GM12878 (cell line): ENCODE data around the gene PTPRN2. TPM values are rescaled to one million over a fixed set of nuclear protein-coding genes. Genes with fewer than 3 reads are reported as not detected.

Experiments
- ATAC-seq: fragments of 200-7000 bp; cut with Tn5 transposase; 3 replicates; pipeline ENCODE4 v1.9.1; 2020; ENCODE audit warnings: mild to moderate bottlenecking, moderate library complexity
- BruUV-seq: library from RNA; stranded (reverse); fragments of 400-500 nt; replicated peaks from 2 replicates; lab custom pipeline; 2021; lab: Mats Ljungman, UMichigan
- CTCF ChIA-PET: fragments of 300-600 bp; sonication (Branson Sonifier 250); formaldehyde crosslinking; extraction: SDS; loops from one replicate; lab custom pipeline; 2021; ENCODE audit warnings: inconsistent platforms; lab: Yijun Ruan, JAX
- POLR2A ChIA-PET: fragments of 350-600 bp; formaldehyde crosslinking; extraction: SDS; loops from one replicate; lab custom pipeline; 2021; ENCODE audit warnings: inconsistent platforms; lab: Charles Lee
- RAD21 ChIA-PET: fragments of 300-600 bp; sonication (Branson Sonifier 250); formaldehyde crosslinking; loops from one replicate; lab custom pipeline; 2023; ENCODE audit warnings: antibody characterized with exemption; ENCODE audit not compliant: unreplicated experiment; lab: Charles Lee
- SMC1A ChIA-PET: fragments of 300-600 bp; sonication (Branson Sonifier 250); formaldehyde crosslinking; loops from one replicate; lab custom pipeline; 2023; ENCODE audit not compliant: unreplicated experiment, uncharacterized antibody; lab: Charles Lee
- DNase-seq: peaks from one replicate; pipeline ENCODE4 v3.0.0-alpha.2; 2011; ENCODE audit warnings: low read depth, low spot score
- FAIRE-seq: peaks from 3 replicates; lab custom pipeline; 2011; peaks lifted over from hg19 to GRCh38; lab: Jason Lieb, UNC
- H2AFZ ChIP-seq: 2 replicates; pipeline ENCODE4 v1.6.0; 2011; ENCODE audit warnings: low read depth, low read length, control low read depth; ENCODE audit not compliant: control insufficient read depth
- H3K27ac ChIP-seq: 2 replicates; pipeline ENCODE4 v1.5.1; 2011; ENCODE audit warnings: control low read depth; ENCODE audit not compliant: control insufficient read depth, insufficient read depth
- H3K27me3 ChIP-seq, 2 experiments: replicated peaks in 1 of 2; 2 replicates each; pipeline versions ENCODE4 v1.6.0 to v1.6.1; 2011; ENCODE audit warnings: low read length in 1 of 2; ENCODE audit not compliant: control insufficient read depth in 2 of 2, insufficient read depth in 2 of 2
- H3K36me3 ChIP-seq, 2 experiments: 2 replicates each; pipeline ENCODE4 v1.5.1; 2011; ENCODE audit warnings: low read length in 1 of 2; ENCODE audit not compliant: control insufficient read depth in 2 of 2, insufficient read depth in 2 of 2
- H3K4me1 ChIP-seq: 2 replicates; pipeline ENCODE4 v1.6.1; 2011; ENCODE audit warnings: mild to moderate bottlenecking, low read length, moderate library complexity, mixed read lengths; ENCODE audit not compliant: control insufficient read depth, insufficient read depth
- H3K4me2 ChIP-seq: 2 replicates; pipeline ENCODE4 v1.6.0; 2011; ENCODE audit warnings: control low read depth; ENCODE audit not compliant: control insufficient read depth, insufficient read depth
- H3K4me3 ChIP-seq: fragments of 200-600 bp; sonication (generic); 2 replicates; pipeline ENCODE4 v1.5.1; 2016
- H3K79me2 ChIP-seq: 2 replicates; pipeline ENCODE4 v1.6.0; 2011; ENCODE audit warnings: low read length; ENCODE audit not compliant: control insufficient read depth, insufficient read depth
- H3K9ac ChIP-seq: 2 replicates; pipeline ENCODE4 v1.8.0; 2011; ENCODE audit warnings: low read length, control low read depth, mixed read lengths; ENCODE audit not compliant: control insufficient read depth, insufficient read depth
- H3K9me3 ChIP-seq: replicated peaks from 3 replicates; pipeline ENCODE4 v1.5.1; 2011; ENCODE audit warnings: mild to moderate bottlenecking, low read length; ENCODE audit not compliant: control insufficient read depth, insufficient read depth
- H4K20me1 ChIP-seq: 2 replicates; pipeline ENCODE4 v1.6.0; 2011; ENCODE audit not compliant: control insufficient read depth, insufficient read depth
- BCL11A ChIP-seq: IDR thresholded peaks from 2 replicates; pipeline ENCODE4 v1.6.1; 2011; ENCODE audit warnings: low read depth, low read length
- CEBPZ ChIP-seq: fragments of 150-350 bp; IDR thresholded peaks from 2 replicates; pipeline ENCODE4 v1.6.1; 2016; ENCODE audit warnings: low read depth, low read length
- CHD2 ChIP-seq: IDR thresholded peaks from 2 replicates; pipeline ENCODE4 v1.6.1; 2011; ENCODE audit warnings: low read depth, low read length, improper control_type of control experiment, borderline replicate concordance
- IKZF1 ChIP-seq: fragments of 450-650 bp; conservative IDR thresholded peaks from 2 replicates; pipeline ENCODE4 v1.6.1; 2017; ENCODE audit warnings: antibody characterized with exemption, mild to moderate bottlenecking
- KAT2A ChIP-seq: conservative IDR thresholded peaks from 2 replicates; pipeline ENCODE4 v1.6.1; 2011; ENCODE audit warnings: low read depth, low read length; ENCODE audit not compliant: control insufficient read depth
- NFYB ChIP-seq: IDR thresholded peaks from 2 replicates; pipeline ENCODE4 v1.6.1; 2011; ENCODE audit warnings: low read depth, mild to moderate bottlenecking, low read length, improper control_type of control experiment, moderate library complexity; ENCODE audit not compliant: insufficient read depth
- TCF3 ChIP-seq: IDR thresholded peaks from 2 replicates; pipeline ENCODE4 v1.6.1; 2012; ENCODE audit warnings: low read depth, mild to moderate bottlenecking, low read length, borderline replicate concordance; ENCODE audit not compliant: insufficient read depth
- TCF7 ChIP-seq: IDR thresholded peaks from 2 replicates; pipeline ENCODE4 v1.6.1; 2014; ENCODE audit warnings: antibody characterized with exemption, borderline replicate concordance
- ZSCAN29 ChIP-seq: fragments of 450-650 bp; IDR thresholded peaks from 2 replicates; pipeline ENCODE4 v1.6.1; 2017; ENCODE audit warnings: mild to moderate bottlenecking, moderate library complexity
- WGBS: methylation state at CpG from one replicate; pipeline ENCODE4 v1.1.6; 2016; ENCODE audit warnings: low lambda C conversion rate; ENCODE audit not compliant: insufficient replicate concordance, insufficient coverage; ENCODE audit errors: missing lambda C conversion rate; 5-methylcytosine and 5-hydroxymethylcytosine counted together
- in situ Hi-C: fragments of 300-500 bp; cut with MboI; formaldehyde crosslinking; loops from 9 replicates; pipeline ENCODE4 v1.14.3; 2018; ENCODE audit warnings: mixed read lengths
- intact Hi-C: fragments of 100-400 bp; cut with micrococcal nuclease; formaldehyde crosslinking; loops from one replicate; pipeline ENCODE4 v1.14.2; 2022; ENCODE audit not compliant: unreplicated experiment
- polyA plus RNA-seq, 11 experiments: library from polyadenylated mRNA; depleted of rRNA in 4 of 11; unstranded in 6 of 11; stranded (reverse) in 5 of 11; fragments of >200 nt; fragmentation: Nextera tagmentation in 4 of 11; fragmentation: Illumina TruSeq in 1 of 11; extraction: Ambion mirVana in 4 of 11; extraction: Trizol in 1 of 11; gene quantifications; 1 replicate in 1 of 11; 2 replicates in 10 of 11; pipeline versions ENCODE4 v1.2.1 to v1.2.3, GENCODE V29; 2011 to 2016; ENCODE audit warnings: inconsistent platforms in 2 of 11, missing spikeins in 2 of 11, low read depth in 1 of 11
- total RNA-seq, 4 experiments: library from RNA; depleted of rRNA in 3 of 4; stranded (reverse); fragments of >200 nt in 3 of 4; fragmentation: Illumina TruSeq in 1 of 4; extraction: Trizol in 1 of 4; gene quantifications; 2 replicates each; pipeline versions ENCODE4 v1.2.1 to v1.2.3, GENCODE V29; 2013 to 2021

PTPRN2 gene
- total and polyA plus RNA-seq, 10 of the 15 experiments (the other 5 are each of a cell fraction or from before 2014, with no cell fraction given) = 5.4 TPM; not detected in 9

GRCh38 chr7:158364451-158364850 is 223.2 kb downstream of the PTPRN2 start:
- no peak overlapping the region for H3K4me2 ChIP-seq
- intact Hi-C loops (no loop called here), in situ Hi-C loops (no loop called here)
- DNase-seq (no peak), ATAC-seq (no peak)
- H3K27me3 ChIP-seq = no peaks in the 10 kb centered on the region
- H3K4me1 ChIP-seq = no peaks in the 10 kb centered on the region
- no peaks in the 10 kb centered on the region for H3K36me3 ChIP-seq
- POLR2A ChIA-PET = no interaction called here
- BruUV-seq = no TSS peak
- H3K9me3 ChIP-seq = no peaks in the 10 kb centered on the region; the same call in 2 of the 3 replicates
- H3K4me3 ChIP-seq = no peak overlapping the region
- CTCF ChIA-PET = no interaction called here
- no peak overlapping the region for H2AFZ ChIP-seq
- H3K79me2 ChIP-seq = no peaks in the 10 kb centered on the region
- no peak for TF ChIP-seq TCF7
- TF ChIP-seq TCF3 = no peak
- TF ChIP-seq CHD2 = no peak
- no peak for TF ChIP-seq ZSCAN29
- no peak for TF ChIP-seq KAT2A
- TF ChIP-seq CEBPZ = no peak
- no peak for TF ChIP-seq BCL11A
- TF ChIP-seq IKZF1 = no peak
- TF ChIP-seq NFYB = no peak
- TF ChIP-seq, all 136 proteins: peak for 0
- RAD21 ChIA-PET = no interaction called here
- Histone ChIP-seq H4K20me1 (no peaks in the 10 kb centered on the region), H3K9ac (no peak overlapping the region), H3K27ac (no peak overlapping the region)
- FAIRE-seq = no peak
- WGBS = 63% methylated on average over 8 of the region's 8 CpGs
- SMC1A ChIA-PET = no interaction called here
